ENCODE measurements around the gene PLPP3.

The PLPP3 gene

DNA sequence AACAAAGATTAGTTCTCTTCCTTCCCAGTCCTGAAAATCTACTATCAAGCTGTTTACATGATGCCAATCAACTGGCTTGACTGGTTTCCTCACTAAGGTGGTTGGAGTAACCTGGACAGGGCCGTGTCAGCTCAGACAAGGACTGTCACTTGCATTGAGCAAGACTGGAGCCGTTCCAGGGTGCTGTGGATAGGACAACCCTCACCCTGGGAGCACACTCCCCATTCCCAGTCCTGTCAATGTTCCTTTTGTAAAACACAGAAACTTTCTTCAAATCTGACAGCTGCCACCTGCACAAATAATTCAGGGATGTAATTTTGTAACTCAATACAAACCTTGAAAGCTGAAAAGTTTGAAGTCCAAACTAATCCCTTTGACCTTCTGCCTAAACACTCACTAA lies 31.4 kb downstream of the PLPP3 start:
- DNase-seq (ENCODE audit: low read depth in 2 of 2) = no peak

GRCh38 chr1:56547473-56547872 lies 31.9 kb downstream of the PLPP3 start:
- no peak for DNase-seq (ENCODE audit: low read depth in 2 of 2)

DNA sequence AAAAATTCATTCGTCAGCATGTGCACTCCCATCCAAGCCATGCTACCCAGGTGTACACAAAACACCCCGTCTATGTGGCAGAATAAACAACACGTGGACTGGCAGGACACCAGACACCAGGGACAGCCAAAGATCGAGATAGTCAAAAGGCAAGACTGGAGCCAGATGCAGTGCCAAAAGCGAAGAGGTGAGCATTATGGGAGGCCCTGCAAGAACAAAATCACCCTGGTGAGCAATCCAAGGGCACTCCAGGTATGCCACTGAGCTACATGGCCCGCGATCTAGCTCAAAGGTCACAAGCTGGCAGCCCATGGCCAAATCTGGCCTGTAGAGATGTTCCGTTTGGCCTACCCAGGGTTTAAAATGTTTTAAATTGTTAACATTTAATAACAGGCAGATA lies 33.7 kb downstream of the PLPP3 start:
- no peak for DNase-seq (ENCODE audit: low read depth in 2 of 2)

- no peak for DNase-seq (ENCODE audit: low read depth in 2 of 2)
Measured at GRCh38 chr1:56543783-56544612, 35.4 kb downstream of the PLPP3 start.

DNA sequence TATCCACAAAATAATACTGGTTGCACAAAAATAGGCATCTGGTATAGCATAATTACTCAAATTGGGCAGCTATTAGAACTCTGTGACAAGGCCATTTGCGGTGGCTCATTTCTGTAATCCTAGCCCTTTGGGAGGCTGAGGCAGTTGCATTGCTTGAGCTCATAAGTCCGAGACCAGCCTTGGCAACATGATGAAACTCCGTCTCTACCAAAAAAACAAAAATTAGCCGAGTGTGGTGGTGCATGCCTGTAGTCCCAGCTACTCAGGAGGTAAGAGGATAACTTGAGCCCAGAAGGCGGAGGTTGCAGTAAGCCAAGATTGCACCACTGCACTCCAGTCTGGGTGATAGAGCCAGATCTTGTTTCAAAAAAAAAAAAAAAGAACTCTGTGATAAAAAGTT lies 36.7 kb downstream of the PLPP3 start:
- DNase-seq (ENCODE audit: low read depth in 2 of 2) = no peak

DNA sequence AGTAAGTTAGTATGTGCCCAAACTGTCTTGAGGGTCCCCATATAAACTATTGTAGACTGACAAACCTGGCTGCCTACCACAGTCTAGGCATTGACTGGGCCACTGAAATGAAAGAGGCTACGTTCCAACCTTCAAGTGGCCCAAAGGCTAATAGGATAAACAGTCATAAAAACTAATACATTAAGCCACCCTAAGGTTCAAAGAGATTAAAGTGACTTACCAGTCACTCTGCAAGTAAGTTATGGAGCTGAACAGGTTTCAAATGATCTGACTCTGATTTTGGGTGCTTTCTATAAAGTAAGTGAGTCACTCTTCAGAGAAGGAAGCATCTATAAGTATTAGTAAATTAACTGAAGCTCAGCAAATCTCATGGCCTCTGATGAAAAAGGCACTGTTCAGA lies 38.0 kb downstream of the PLPP3 start:
- no peak for DNase-seq (ENCODE audit: low read depth in 2 of 2)

- no peak for DNase-seq (ENCODE audit: low read depth in 2 of 2)
Measured at GRCh38 chr1:56540467-56540866, 38.9 kb downstream of the PLPP3 start.

GRCh38 chr1:56539520-56539931 lies 39.8 kb downstream of the PLPP3 start:
- DNase-seq (ENCODE audit: low read depth in 2 of 2) = no peak

DNA sequence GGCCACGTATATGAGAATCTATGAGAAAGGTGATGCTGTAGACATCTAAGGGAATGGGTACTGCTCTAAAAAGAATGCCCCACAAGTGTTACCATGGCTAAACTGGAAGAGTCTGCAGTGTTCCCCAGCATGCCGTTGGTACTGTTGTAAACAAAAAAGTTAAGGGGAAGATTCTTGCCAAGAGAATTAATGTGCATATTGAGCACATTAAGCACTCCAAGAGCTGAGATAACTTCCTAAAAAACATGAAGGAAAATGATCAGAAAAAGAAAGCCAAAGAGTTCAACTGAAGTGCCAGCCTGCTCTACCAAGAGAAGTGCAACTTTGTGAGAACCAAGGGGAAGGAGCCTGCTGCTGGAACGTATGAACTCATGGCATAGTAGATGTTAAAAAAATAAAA lies 40.8 kb downstream of the PLPP3 start:
- no peak for DNase-seq (ENCODE audit: low read depth in 2 of 2)

GRCh38 chr1:56537660-56538059 lies 41.7 kb downstream of the PLPP3 start:
- DNase-seq (ENCODE audit: low read depth in 2 of 2) = no peak

DNA sequence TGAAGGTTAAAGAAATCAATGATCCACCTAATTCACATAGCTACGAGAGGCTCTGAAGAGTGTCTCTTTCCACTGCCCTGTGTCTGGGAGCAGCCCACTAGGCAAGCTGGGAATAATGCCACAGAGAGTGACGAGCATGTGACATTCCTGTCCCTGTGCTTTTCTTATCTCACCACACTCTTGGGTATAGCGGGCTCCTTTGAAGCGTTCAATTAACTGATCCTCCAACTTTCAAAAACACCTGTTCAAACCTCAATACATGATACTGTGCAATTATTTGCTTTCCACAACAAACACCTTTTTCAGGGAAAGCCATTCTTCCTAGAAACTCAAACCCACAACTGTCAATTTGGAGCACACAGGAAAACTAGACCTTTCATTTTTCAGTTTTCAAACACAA lies 43.4 kb downstream of the PLPP3 start:
- DNase-seq (ENCODE audit: low read depth in 2 of 2) = no peak

- no peak for DNase-seq (ENCODE audit: low read depth in 2 of 2)
Measured at GRCh38 chr1:56535362-56535761, 44.0 kb downstream of the PLPP3 start.

DNA sequence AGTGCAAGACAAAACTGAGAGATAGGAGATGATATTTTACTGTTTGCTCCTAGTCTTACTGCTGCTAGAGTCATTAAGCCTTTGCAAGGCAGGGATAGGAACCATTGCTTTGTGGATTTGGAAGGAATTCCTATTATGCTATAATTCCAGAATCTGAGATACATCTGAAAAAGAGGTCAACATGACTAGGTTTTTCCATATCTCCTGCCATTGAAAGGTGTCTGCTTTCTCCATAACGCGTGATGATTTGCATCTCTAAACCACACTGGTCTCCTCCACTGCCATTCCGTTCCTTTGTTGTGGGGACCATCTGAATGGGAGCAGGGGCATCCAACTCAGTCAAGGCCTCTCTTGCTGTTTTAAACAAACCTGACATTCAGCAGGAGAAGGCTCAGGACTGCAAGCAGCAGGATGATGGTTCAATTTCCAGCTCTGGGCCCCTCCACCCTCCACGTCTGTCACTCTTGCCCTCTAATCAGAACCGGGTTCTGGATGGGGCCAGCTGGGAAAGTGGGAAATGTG lies 45.2 kb downstream of the PLPP3 start:
- DNase-seq (ENCODE audit: low read depth in 2 of 2) = no peak

GRCh38 chr1:56533621-56534020 lies 45.7 kb downstream of the PLPP3 start:
- no peak for DNase-seq (ENCODE audit: low read depth in 2 of 2)

DNA sequence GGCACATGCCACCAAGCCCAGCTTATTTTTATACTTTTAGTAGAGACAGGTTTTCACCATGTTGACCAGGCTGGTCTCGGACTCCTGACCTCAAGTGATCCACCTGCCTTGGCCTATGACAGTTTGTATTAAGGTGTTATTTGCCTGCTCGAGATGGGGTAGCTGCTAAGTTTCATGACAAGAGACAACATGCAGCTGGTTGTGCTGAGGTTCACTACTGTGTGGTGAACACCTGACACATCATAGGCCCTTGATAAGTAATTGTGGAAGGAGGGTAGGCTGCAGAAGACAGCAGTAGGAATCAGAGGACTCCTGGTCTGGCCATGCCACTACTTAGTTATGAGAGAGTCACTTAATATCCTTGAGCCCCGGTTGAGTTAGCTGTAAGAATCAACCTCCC lies 46.2 kb downstream of the PLPP3 start:
- DNase-seq (ENCODE audit: low read depth in 2 of 2) = no peak

- no peak for DNase-seq (ENCODE audit: low read depth in 2 of 2)
Measured at GRCh38 chr1:56532350-56532683, 47.0 kb downstream of the PLPP3 start.

GRCh38 chr1:56531624-56532349 lies 47.6 kb downstream of the PLPP3 start:
- DNase-seq (ENCODE audit: low read depth in 2 of 2) = no peak

DNA sequence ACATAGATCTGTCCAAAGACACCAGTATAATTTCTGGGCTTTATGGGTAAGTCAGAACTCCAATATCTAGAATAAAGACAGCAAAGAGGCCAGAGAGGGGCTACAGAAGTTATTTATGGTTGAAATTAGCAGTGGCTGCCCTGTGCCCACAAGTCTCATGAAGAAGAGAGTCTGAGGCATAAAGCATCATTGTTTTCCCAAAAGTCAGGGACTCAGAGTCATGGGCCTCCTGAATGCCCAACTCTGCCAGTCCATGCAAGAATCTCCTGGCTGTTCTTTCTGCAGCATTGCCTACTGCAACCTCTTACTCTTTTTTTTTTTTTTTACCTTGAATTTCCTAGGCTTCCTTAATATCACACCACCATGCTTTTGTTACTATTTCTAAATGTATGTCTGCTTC lies 49.6 kb downstream of the PLPP3 start:
- DNase-seq (ENCODE audit: low read depth in 2 of 2) = no peak

DNA sequence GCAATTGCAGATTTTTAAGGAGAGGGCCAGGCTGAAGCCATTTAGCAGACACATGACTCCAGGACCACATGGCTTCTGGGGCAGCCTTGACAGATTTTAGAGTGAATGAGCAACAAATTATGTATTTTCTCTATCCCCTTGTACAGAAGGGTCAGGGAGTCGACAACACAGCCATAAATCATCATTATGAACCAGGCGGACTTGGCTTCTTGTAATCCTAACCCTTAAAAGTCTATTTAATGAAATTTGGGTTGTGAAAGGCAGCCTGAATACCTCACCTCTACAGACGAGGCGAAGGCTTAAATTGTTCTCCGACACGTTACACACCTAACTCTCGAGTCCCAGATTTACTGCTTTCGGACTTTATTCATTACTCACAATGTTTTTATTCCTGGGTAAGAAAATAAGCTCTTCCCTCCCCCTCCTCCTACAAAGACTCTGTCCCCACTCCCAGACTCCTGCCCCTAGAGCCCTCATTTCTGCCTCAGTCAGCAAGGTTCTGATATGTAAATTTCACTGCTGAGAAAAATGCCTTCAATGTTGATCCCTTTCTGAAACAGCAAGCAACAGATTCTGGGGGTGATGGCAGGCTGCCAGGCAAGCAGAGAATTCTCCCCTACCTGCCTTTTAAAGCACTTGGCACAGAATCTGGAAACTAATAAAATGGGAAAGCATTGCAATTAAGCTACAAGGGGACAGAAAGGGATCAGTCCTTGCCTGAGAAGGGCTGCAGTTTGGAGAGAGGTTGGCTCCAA lies 51.6 kb downstream of the PLPP3 start:
- no peak for DNase-seq (ENCODE audit: low read depth in 2 of 2)

DNA sequence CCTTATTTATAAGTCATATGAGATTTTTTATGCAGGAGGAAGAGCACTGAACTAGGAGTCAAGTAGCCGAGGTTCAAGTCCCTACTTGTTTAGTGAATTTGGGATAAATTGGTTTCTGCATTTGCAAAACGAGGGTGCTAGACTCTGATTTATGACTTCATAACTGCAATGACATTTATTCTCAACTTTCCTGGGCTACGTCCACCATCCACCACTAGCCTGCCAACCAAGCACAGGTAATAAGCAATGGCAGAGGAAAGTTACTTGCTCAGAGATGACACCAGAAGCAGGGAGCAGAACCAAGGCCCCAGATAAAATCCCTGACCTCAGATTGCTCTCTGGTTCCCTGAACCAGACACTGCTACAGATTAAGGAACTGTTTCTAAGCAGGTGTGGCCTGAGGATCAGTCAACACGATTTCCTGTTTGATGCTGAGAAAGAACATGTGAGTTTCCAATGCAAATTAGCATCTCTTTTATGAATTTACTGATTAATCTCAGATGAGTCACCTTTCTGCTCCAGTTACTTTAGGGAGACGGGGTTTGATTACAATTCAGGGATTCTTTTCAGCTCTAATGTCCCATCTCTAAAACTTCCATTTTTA lies 52.7 kb downstream of the PLPP3 start:
- no peak for DNase-seq (ENCODE audit: low read depth in 2 of 2)

GRCh38 chr1:56525489-56526041 lies 53.8 kb downstream of the PLPP3 start:
- DNase-seq (ENCODE audit: low read depth in 2 of 2) = no peak

GRCh38 chr1:56524263-56524662 lies 55.1 kb downstream of the PLPP3 start:
- DNase-seq (ENCODE audit: low read depth in 2 of 2) = no peak

Measured in activated CD8-positive, alpha-beta memory T cell treated with anti-CD3 and anti-CD28 coated beads for 4 hours (primary cell).